Calu3 (cell line): ENCODE results near the gene JMJD7. TPM values are rescaled to one million over a fixed set of nuclear protein-coding genes. Genes with fewer than 3 reads are reported as not detected.

ENCODE experiments used
- BruUV-seq: library from RNA; stranded (reverse); fragments of 400-500 nt; replicated peaks from 2 replicates; lab custom pipeline; 2021; lab: Mats Ljungman, UMichigan
- CTCF ChIA-PET: fragments of 300-600 bp; sonication (Branson Sonifier 250); formaldehyde crosslinking; loops from one replicate; lab custom pipeline; 2022; ENCODE audit warnings: antibody characterized with exemption; lab: Charles Lee
- DNase-seq: peaks from one replicate; pipeline ENCODE4 v3.0.0; 2022
- H3K27ac Mint-ChIP-seq: one replicate; pipeline ENCODE4 v1.8.0; 2022; ENCODE audit warnings: mixed read lengths; ENCODE audit not compliant: unreplicated experiment
- H3K27me3 Mint-ChIP-seq: one replicate; pipeline ENCODE4 v1.8.0; 2022; ENCODE audit warnings: mixed read lengths; ENCODE audit not compliant: unreplicated experiment
- H3K36me3 Mint-ChIP-seq: one replicate; pipeline ENCODE4 v1.8.0; 2022; ENCODE audit warnings: mild to moderate bottlenecking, moderate library complexity, mixed read lengths; ENCODE audit not compliant: insufficient read depth, unreplicated experiment
- H3K4me1 Mint-ChIP-seq: one replicate; pipeline ENCODE4 v1.8.0; 2022; ENCODE audit warnings: mild to moderate bottlenecking, low read depth, mixed read lengths; ENCODE audit not compliant: unreplicated experiment
- H3K4me3 Mint-ChIP-seq: one replicate; pipeline ENCODE4 v1.8.0; 2022; ENCODE audit warnings: mild to moderate bottlenecking, low read depth, moderate library complexity, mixed read lengths; ENCODE audit not compliant: unreplicated experiment
- H3K9me3 Mint-ChIP-seq: one replicate; pipeline ENCODE4 v1.8.0; 2022; ENCODE audit warnings: low read depth, mixed read lengths; ENCODE audit not compliant: unreplicated experiment
- intact Hi-C: fragments of 100-400 bp; cut with micrococcal nuclease; formaldehyde crosslinking; loops from one replicate; pipeline ENCODE4 v1.10.0; 2022; ENCODE audit not compliant: unreplicated experiment
- total RNA-seq: library from RNA; stranded (reverse); gene quantifications from 2 replicates; pipeline ENCODE4 v1.2.3, GENCODE V29; 2022
- TF ChIP-seq, protein P1 (sequence below): fragments of 200-600 bp; IDR thresholded peaks from one replicate; pipeline ENCODE4 v1.8.0; 2022; ENCODE audit warnings: antibody characterized with exemption; ENCODE audit not compliant: unreplicated experiment

JMJD7 gene
- total RNA-seq, 1 experiment from 2014 or later: 9.4 TPM

DNA sequence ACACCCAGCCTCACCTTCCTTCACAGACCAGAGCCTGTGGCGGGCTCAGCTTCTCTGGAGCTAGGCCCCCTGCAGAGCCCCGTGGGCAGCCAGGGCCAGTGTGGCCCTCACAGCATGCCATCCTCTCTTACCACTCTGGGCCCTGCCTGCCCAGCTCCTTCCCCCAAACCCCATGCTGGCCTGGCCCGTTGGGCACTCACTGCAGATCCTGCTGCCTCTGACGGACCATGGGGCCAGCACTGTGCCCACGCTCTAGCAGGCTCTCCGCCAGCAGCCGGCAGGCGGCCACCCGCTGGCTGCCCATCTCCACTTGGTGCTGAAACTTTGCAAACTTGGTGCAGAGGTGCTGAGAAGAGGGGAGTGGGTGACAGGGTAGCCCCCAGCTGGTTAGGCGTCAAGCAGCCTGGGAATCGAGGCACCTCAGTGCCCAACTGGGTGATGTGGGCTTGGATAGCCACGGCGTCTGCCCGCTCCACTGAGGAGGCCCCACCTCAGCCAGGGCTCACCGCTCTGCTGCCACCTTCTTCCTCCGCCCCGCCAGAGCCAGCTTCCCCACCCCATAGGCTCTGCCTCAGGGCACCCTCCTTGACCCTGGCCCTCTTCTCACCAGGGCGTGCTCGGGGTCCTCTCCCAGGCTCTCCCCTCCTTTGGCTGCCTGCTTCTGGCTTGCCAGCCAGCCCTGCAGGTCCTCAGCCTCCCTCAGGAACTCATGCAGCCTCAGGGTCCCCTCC, 43.4 kb downstream of the JMJD7 start:
- H3K27me3 Mint-ChIP-seq: peaks cover 43% of the 10 kb centered on the region

DNA sequence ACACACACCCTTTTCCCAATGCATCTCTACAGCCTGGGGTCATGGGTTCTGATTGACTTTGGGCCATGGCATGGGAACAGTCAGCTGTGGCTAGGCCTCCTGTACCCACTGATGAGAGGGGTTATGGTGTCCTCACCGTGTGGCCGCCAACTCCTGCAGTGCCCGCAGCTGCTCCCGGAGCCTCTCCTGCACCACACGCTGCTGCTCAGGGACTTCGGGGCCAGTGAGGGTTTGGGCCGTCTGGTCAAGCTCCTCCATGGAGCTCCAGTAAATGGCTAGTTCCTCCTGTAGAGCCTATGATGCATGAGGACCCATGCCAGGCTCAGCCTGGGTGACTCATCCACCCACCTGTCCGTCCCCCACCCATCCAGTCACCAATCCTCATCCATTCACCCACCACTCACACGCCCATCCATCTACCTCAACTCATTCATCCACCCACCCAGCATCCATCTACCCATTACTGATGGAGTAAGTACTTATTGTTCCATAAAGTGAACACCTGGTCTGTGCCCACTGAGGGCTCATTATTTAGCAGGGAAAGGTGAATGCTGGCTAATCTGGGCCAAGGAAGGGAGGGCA, 44.4 kb downstream of the JMJD7 start:
- no peaks in the 10 kb centered on the region for H3K4me1 Mint-ChIP-seq
- BruUV-seq: no TSS peak
- H3K27ac Mint-ChIP-seq: no peak overlapping the region
- no peaks in the 10 kb centered on the region for H3K9me3 Mint-ChIP-seq
- H3K36me3 Mint-ChIP-seq: no peaks in the 10 kb centered on the region
- no peak overlapping the region for H3K4me3 Mint-ChIP-seq
- intact Hi-C loops: no loop called here
- CTCF ChIA-PET: no interaction called here
- TF ChIP-seq, protein P1, sequence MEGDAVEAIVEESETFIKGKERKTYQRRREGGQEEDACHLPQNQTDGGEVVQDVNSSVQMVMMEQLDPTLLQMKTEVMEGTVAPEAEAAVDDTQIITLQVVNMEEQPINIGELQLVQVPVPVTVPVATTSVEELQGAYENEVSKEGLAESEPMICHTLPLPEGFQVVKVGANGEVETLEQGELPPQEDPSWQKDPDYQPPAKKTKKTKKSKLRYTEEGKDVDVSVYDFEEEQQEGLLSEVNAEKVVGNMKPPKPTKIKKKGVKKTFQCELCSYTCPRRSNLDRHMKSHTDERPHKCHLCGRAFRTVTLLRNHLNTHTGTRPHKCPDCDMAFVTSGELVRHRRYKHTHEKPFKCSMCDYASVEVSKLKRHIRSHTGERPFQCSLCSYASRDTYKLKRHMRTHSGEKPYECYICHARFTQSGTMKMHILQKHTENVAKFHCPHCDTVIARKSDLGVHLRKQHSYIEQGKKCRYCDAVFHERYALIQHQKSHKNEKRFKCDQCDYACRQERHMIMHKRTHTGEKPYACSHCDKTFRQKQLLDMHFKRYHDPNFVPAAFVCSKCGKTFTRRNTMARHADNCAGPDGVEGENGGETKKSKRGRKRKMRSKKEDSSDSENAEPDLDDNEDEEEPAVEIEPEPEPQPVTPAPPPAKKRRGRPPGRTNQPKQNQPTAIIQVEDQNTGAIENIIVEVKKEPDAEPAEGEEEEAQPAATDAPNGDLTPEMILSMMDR: no peak
- no peak for DNase-seq
- H3K27me3 Mint-ChIP-seq: peaks cover 43% of the 10 kb centered on the region

More for the DNA sequence above, 43.4 kb downstream of the JMJD7 start:
- H3K4me3 Mint-ChIP-seq: no peak overlapping the region
- DNase-seq: no peak
- BruUV-seq: no TSS peak
- intact Hi-C loops: no loop called here
- no peaks in the 10 kb centered on the region for H3K36me3 Mint-ChIP-seq
- TF ChIP-seq, protein P1: no peak
- no peaks in the 10 kb centered on the region for H3K9me3 Mint-ChIP-seq
- no peaks in the 10 kb centered on the region for H3K4me1 Mint-ChIP-seq
- CTCF ChIA-PET: no interaction called here
- H3K27ac Mint-ChIP-seq: no peak overlapping the region

DNA sequence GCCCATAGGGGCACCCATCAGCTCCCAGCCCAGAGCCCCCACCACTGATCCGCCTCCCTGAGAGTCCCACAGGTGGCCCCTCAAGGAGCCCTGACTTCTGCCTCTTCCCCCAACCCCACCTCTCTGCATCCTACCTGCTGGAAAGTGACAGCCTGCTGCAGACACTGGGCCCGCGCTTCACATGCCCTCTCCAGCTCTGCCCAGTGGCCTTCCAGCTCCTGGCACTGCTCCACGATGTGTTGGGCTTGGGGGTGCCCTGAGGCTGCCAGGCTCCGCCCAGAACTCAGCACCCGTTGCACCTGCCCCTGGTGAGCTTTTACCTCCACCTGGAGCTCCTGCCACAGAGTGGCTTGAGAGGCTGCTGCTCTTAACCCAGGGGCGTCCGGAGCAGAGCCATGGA, 45.8 kb downstream of the JMJD7 start:
- TF ChIP-seq, protein P1: no peak
- CTCF ChIA-PET: no interaction called here
- BruUV-seq: no TSS peak
- Mint-ChIP-seq H3K4me3 (no peak overlapping the region), H3K36me3 (no peaks in the 10 kb centered on the region), H3K4me1 (no peaks in the 10 kb centered on the region), H3K27me3 (peaks cover 43% of the 10 kb centered on the region), H3K27ac (no peak overlapping the region), H3K9me3 (no peaks in the 10 kb centered on the region)
- intact Hi-C loops: no loop called here
- no peak for DNase-seq

DNA sequence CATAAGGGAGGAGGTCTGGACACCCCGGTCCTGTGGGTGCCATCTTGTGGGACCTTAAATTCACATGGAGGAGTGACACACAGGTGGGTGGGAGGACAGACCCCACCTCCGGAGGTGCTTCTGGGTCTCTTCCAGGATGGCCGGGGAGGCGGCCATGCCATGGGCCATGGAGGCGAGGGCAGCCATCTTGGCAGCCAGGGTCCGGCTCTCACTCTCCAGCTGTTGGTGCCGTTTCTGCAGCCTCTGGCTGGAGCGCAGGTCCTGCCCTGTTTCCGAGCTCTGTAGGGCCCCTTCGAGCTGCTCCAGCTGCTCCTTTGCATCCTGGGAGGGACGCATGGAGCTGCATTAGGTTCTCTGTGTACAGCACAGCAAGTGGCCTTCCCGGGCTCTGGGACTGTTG, 46.8 kb downstream of the JMJD7 start:
- Mint-ChIP-seq H3K36me3 (no peaks in the 10 kb centered on the region), H3K4me3 (no peak overlapping the region), H3K4me1 (no peaks in the 10 kb centered on the region), H3K27ac (no peak overlapping the region), H3K27me3 (peaks cover 43% of the 10 kb centered on the region), H3K9me3 (no peaks in the 10 kb centered on the region)
- CTCF ChIA-PET: no interaction called here
- BruUV-seq: no TSS peak
- DNase-seq: no peak
- TF ChIP-seq, protein P1: no peak
- intact Hi-C loops: no loop called here
